BJ (cell line): ENCODE measurements around the gene RNF141. TPM values are rescaled to one million over a fixed set of nuclear protein-coding genes. Genes with fewer than 3 reads are reported as not detected.

Experiments
- CTCF ChIA-PET: fragments of 350-600 bp; formaldehyde crosslinking; extraction: SDS; loops from one replicate; lab custom pipeline; 2021; ENCODE audit warnings: antibody characterized with exemption, inconsistent platforms; lab: Yijun Ruan, JAX
- POLR2A ChIA-PET: fragments of 300-600 bp; sonication (Branson Sonifier 250); formaldehyde crosslinking; extraction: SDS; loops from one replicate; lab custom pipeline; 2021; ENCODE audit warnings: antibody characterized with exemption; lab: Charles Lee
- DNase-seq: peaks from one replicate; pipeline ENCODE4 v3.0.0-alpha.2; 2011; ENCODE audit warnings: low read depth
- H3K27me3 ChIP-seq: 2 replicates; pipeline ENCODE4 v1.6.0; 2011; ENCODE audit warnings: low read length; ENCODE audit not compliant: control insufficient read depth, insufficient read depth
- H3K36me3 ChIP-seq: 2 replicates; pipeline ENCODE4 v1.5.1; 2011; ENCODE audit warnings: low read length; ENCODE audit not compliant: control insufficient read depth, insufficient read depth
- H3K4me3 ChIP-seq: 2 replicates; pipeline ENCODE4 v1.5.1; 2011; ENCODE audit warnings: low read depth, mild to moderate bottlenecking, control low read depth, low read length
- CTCF ChIP-seq: IDR thresholded peaks from 2 replicates; pipeline ENCODE4 v1.5.1; 2011; ENCODE audit warnings: low read depth, mild to moderate bottlenecking, control low read depth, inconsistent platforms, low read length, moderate library complexity; ENCODE audit not compliant: insufficient read depth
- polyA plus RNA-seq: library from polyadenylated mRNA; depleted of rRNA; stranded (reverse); fragments of >200 nt; gene quantifications from 2 replicates; pipeline ENCODE4 v1.2.3, GENCODE V29; 2011

RNF141 gene
- polyA plus RNA-seq, 1 experiment: 12.1 TPM

- Histone ChIP-seq H3K4me3 (no peak overlapping the region), H3K36me3 (peaks cover 4% of the 10 kb centered on the region), H3K27me3 (no peaks in the 10 kb centered on the region)
- CTCF ChIA-PET: no interaction called here
- TF ChIP-seq CTCF: no peak
- no peak for DNase-seq
- POLR2A ChIA-PET: no interaction called here
These were observed 61.0 kb downstream of the RNF141 start for GRCh38 chr11:10480026-10480425.

- CTCF ChIA-PET: no interaction called here
- no peak overlapping the region for H3K4me3 ChIP-seq
- peaks cover 4% of the 10 kb centered on the region for H3K36me3 ChIP-seq
- no peak for TF ChIP-seq CTCF
- POLR2A ChIA-PET: no interaction called here
- no peaks in the 10 kb centered on the region for H3K27me3 ChIP-seq
- DNase-seq: no peak
These were observed 62.1 kb downstream of the RNF141 start for GRCh38 chr11:10478574-10479550.

GRCh38 chr11:10478066-10478465, 62.9 kb downstream of the RNF141 start:
- H3K27me3 ChIP-seq: no peaks in the 10 kb centered on the region
- POLR2A ChIA-PET: no interaction called here
- DNase-seq: no peak
- H3K36me3 ChIP-seq: peaks cover 4% of the 10 kb centered on the region
- TF ChIP-seq CTCF: no peak
- CTCF ChIA-PET: no interaction called here
- H3K4me3 ChIP-seq: no peak overlapping the region

GRCh38 chr11:10477690-10478046, 63.3 kb downstream of the RNF141 start:
- TF ChIP-seq CTCF: no peak
- POLR2A ChIA-PET: no interaction called here
- Histone ChIP-seq H3K36me3 (peaks cover 4% of the 10 kb centered on the region), H3K4me3 (no peak overlapping the region), H3K27me3 (no peaks in the 10 kb centered on the region)
- no peak for DNase-seq
- CTCF ChIA-PET: no interaction called here

- Histone ChIP-seq H3K36me3 (peaks cover 4% of the 10 kb centered on the region), H3K4me3 (no peak overlapping the region), H3K27me3 (no peaks in the 10 kb centered on the region)
- ChIA-PET POLR2A (no interaction called here), CTCF (no interaction called here)
- no peak for DNase-seq
- no peak for TF ChIP-seq CTCF
These were observed 63.9 kb downstream of the RNF141 start for GRCh38 chr11:10476927-10477689.
